ENCODE data around the gene RRP1B. TPM values are rescaled to one million over a fixed set of nuclear protein-coding genes. Genes with fewer than 3 reads are reported as not detected.

Gene RRP1B
- polyA plus RNA-seq, 6 donors from 2014 or later = 9.2 to 30.3 (median 21.1) TPM

DNA sequence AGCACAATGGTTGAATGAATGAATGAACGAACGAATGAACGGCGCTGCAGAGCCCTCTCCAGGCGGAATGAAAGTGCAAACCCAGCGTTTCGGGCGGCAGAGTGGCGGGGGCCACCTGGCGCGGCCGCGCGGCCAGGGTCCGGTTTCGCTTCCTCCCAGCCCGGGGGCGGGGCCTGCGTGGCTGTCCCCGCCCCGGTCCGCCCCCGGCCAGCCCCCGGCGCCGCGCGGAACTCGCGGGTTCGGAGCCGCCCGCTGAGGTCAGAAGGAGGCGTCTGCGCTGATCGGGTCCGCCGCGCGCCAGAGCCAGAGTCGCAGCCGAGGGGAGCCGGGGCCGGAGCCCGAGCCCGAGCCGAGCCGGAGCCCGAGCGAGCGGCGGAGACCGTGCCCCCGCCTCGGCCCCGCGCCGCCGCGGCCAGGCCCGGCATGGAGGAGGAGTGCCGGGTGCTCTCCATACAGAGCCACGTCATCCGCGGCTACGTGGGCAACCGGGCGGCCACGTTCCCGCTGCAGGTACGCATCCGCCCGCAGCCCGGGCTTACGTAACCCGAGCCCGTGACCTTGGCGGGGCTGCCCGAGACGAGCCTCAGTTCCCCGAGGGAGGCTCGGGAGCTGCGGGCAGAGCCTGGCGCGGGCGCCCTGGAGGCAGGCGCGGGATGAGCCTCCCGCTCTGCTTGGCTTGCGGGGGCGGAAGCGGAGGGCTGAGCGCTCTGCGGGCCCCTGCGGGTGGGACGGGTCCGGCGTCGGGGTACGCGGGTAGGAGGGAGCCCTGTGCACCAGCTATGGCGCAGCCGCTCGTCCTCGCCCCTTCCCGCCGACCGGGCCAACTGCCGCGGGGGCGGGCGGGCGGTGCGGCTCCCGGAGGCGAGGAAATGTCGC lies 59.8 kb downstream of the RRP1B start, which contains the start of gene PDXK:
PDXK (plus strand) TSS at position 258 of the 876 bp plus-strand sequence; CDS start at position 424, 166 bp downstream.
- peak; percentile 81 to 82 for ATAC-seq (ENCODE audit: low read depth in 2 of 2)

GRCh38 chr21:43719748-43720538 lies 60.6 kb downstream of the RRP1B start:
- H3K9me3 Mint-ChIP-seq = no peaks in the 10 kb centered on the region
- peaks cover 0 to 7% (median 4%) of the 10 kb centered on the region in 3 donors for H3K27me3 Mint-ChIP-seq
- H3K27ac Mint-ChIP-seq = peak overlapping the region; percentile 77 to 96 (median 89)
- H3K36me3 Mint-ChIP-seq = no peaks in the 10 kb centered on the region
- H3K4me1 Mint-ChIP-seq = peaks cover 33 to 74% (median 52%) of the 10 kb centered on the region in 3 donors
- DNase-seq (peak; percentile 39), ATAC-seq (ENCODE audit: low read depth in 2 of 2) (peak; percentile 12)
- H3K4me3 Mint-ChIP-seq = peak overlapping the region; percentile 74 to 89 (median 82)

More for the DNA sequence above, 59.8 kb downstream of the RRP1B start, which contains the start of gene PDXK:
- H3K4me3 Mint-ChIP-seq = peak within 1 kb of the TSS; percentile 80 to 93 (median 89)
- no peaks in the 10 kb centered on the region for H3K36me3 Mint-ChIP-seq
- no peaks in the 10 kb centered on the region for H3K9me3 Mint-ChIP-seq
- peak within 1 kb of the TSS; percentile 77 to 98 (median 90) for H3K27ac Mint-ChIP-seq
- peaks cover 31 to 66% (median 50%) of the 10 kb centered on the region in 3 donors for H3K4me1 Mint-ChIP-seq
- DNase-seq = peak; percentile 91
- H3K27me3 Mint-ChIP-seq = peaks cover 0 to 7% (median 4%) of the 10 kb centered on the region in 3 donors

GRCh38 chr21:43720539-43721166 lies 61.3 kb downstream of the RRP1B start:
- Mint-ChIP-seq H3K4me1 (peaks cover 40 to 76% (median 59%) of the 10 kb centered on the region in 3 donors), H3K36me3 (no peaks in the 10 kb centered on the region), H3K27me3 (peaks cover 0 to 4% (median 2%) of the 10 kb centered on the region in 3 donors), H3K9me3 (no peaks in the 10 kb centered on the region), H3K4me3 (peak overlapping the region; percentile 60 to 88 (median 82)), H3K27ac (peak overlapping the region; percentile 88 to 96 (median 92))
- DNase-seq (no peak), ATAC-seq (ENCODE audit: low read depth in 2 of 2) (no peak)

- ATAC-seq (ENCODE audit: low read depth in 2 of 2) (no peak), DNase-seq (no peak)
- peaks cover 0 to 4% (median 0%) of the 10 kb centered on the region in 3 donors for H3K27me3 Mint-ChIP-seq
- H3K27ac Mint-ChIP-seq = peak overlapping the region in 5 of 6 donors; percentile 41 to 94 (median 88)
- H3K4me3 Mint-ChIP-seq = peak overlapping the region; percentile 60 to 88 (median 80)
- H3K36me3 Mint-ChIP-seq = no peaks in the 10 kb centered on the region
- H3K9me3 Mint-ChIP-seq = no peaks in the 10 kb centered on the region
- H3K4me1 Mint-ChIP-seq = peaks cover 44 to 80% (median 64%) of the 10 kb centered on the region in 3 donors
These were observed 61.8 kb downstream of the RRP1B start for GRCh38 chr21:43721206-43721605.

DNA sequence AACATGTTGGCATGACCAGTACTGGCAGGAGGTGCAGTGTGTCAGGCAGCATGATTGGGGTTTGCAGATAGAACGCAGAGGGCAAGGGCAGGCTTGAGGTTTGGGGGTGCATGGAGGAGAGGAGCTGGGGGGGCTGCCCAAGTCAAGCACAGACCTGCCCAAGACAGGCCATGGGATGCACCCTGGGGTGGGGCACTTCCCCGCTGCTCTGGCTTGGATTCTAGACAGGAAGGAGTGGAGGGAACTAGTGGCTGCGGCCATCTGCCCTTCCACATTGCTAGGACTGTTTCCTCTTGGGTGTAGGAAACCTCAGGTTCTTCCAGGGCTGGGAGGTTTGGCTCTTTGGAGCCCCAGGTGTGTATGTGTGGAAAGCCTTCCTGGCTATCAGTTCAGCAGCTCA lies 62.6 kb downstream of the RRP1B start:
- no peaks in the 10 kb centered on the region for H3K9me3 Mint-ChIP-seq
- no peaks in the 10 kb centered on the region for H3K36me3 Mint-ChIP-seq
- no peaks in the 10 kb centered on the region for H3K27me3 Mint-ChIP-seq
- ATAC-seq (ENCODE audit: low read depth in 2 of 2) (no peak), DNase-seq (no peak)
- peak overlapping the region in 1 of 6 donors; percentile 88 for H3K27ac Mint-ChIP-seq
- peaks cover 48 to 80% (median 63%) of the 10 kb centered on the region in 3 donors for H3K4me1 Mint-ChIP-seq
- peak overlapping the region in 4 of 8 donors; percentile 44 to 82 (median 58) for H3K4me3 Mint-ChIP-seq

DNA sequence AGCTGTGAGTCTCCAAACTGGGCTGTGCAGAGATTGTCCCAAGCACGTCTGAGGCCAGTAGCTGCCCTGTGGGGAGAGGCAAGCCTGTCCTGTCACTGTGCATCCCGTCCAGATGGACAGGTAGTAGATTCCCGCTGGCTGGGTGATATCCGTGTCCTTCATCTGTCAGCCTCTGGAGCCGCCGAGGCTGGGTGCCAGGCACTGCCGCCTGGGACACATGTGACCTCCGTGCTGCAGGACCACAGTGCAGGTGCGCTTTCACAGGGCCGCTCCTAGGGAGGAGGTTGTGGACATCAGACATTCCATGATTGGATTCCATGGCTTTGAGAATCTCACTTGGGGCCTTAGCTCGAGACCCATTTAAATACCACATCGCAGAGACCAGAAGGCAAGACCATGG lies 64.3 kb downstream of the RRP1B start:
- ATAC-seq (ENCODE audit: low read depth in 2 of 2) (no peak), DNase-seq (no peak)
- H3K36me3 Mint-ChIP-seq = no peaks in the 10 kb centered on the region
- H3K27ac Mint-ChIP-seq = peak overlapping the region in 1 of 6 donors; percentile 88
- H3K4me3 Mint-ChIP-seq = peak overlapping the region in 3 of 8 donors; percentile 47 to 82 (median 47)
- peaks cover 58 to 85% (median 69%) of the 10 kb centered on the region in 3 donors for H3K4me1 Mint-ChIP-seq
- no peaks in the 10 kb centered on the region for H3K9me3 Mint-ChIP-seq
- H3K27me3 Mint-ChIP-seq = no peaks in the 10 kb centered on the region

- Mint-ChIP-seq H3K4me3 (peak overlapping the region; percentile 62 to 90 (median 82)), H3K27ac (peak overlapping the region in 5 of 6 donors; percentile 81 to 95 (median 92)), H3K27me3 (no peaks in the 10 kb centered on the region), H3K9me3 (no peaks in the 10 kb centered on the region), H3K36me3 (no peaks in the 10 kb centered on the region), H3K4me1 (peaks cover 53 to 84% (median 67%) of the 10 kb centered on the region in 3 donors)
- DNase-seq (no peak), ATAC-seq (ENCODE audit: low read depth in 2 of 2) (no peak)
These were observed 67.5 kb downstream of the RRP1B start for GRCh38 chr21:43726686-43727518.

DNA sequence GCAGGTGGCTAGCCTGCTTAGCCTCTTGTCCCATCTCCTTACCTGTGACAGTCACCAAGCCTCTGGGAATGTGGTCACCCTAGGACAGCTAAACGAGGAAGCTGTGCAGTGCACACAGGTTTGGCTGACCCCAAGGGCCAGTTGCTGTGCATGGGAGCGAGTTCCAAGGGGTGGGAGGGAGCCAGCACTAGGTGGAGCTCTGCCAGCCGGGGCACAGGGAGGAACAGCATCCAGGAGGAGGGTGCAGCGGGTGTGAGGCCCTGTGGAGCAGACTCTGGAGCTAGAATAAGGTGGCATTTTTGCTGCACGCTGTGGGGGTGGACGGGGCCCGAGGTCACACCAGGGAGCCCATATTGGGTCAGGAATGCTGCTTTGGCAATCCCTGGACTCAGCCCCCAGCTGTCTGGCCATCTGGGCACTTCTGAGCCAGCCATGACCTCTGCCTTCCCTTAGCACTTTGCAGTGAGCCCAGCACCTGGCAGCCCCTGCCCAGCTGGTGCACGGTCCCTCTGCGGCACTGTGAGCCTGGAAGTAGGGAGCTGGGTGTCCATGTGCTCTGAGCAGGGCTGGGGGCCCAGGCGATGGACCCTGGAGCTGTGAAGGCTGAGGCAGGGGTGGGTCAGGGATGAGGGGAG lies 68.3 kb downstream of the RRP1B start:
- ATAC-seq (ENCODE audit: low read depth in 2 of 2) (no peak), DNase-seq (no peak)
- Mint-ChIP-seq H3K27me3 (no peaks in the 10 kb centered on the region), H3K4me3 (peak overlapping the region in 7 of 8 donors; percentile 89 to 94 (median 91)), H3K9me3 (no peaks in the 10 kb centered on the region), H3K4me1 (peaks cover 45 to 77% (median 63%) of the 10 kb centered on the region in 3 donors), H3K27ac (peak overlapping the region; percentile 92 to 97 (median 93)), H3K36me3 (no peaks in the 10 kb centered on the region)

GRCh38 chr21:43728154-43728466 lies 68.8 kb downstream of the RRP1B start:
- Mint-ChIP-seq H3K27me3 (no peaks in the 10 kb centered on the region), H3K9me3 (no peaks in the 10 kb centered on the region), H3K27ac (peak overlapping the region; percentile 88 to 97 (median 94)), H3K4me3 (peak overlapping the region; percentile 89 to 94 (median 91)), H3K36me3 (no peaks in the 10 kb centered on the region), H3K4me1 (peaks cover 44 to 73% (median 61%) of the 10 kb centered on the region in 3 donors)
- ATAC-seq (ENCODE audit: low read depth in 2 of 2) = peak in 1 of 2 donors; percentile 5
- no peak for DNase-seq

GRCh38 chr21:43728467-43729390 lies 69.4 kb downstream of the RRP1B start:
- Mint-ChIP-seq H3K36me3 (no peaks in the 10 kb centered on the region), H3K4me1 (peaks cover 48 to 72% (median 63%) of the 10 kb centered on the region in 3 donors), H3K4me3 (peak overlapping the region; percentile 89 to 94 (median 91)), H3K9me3 (no peaks in the 10 kb centered on the region), H3K27ac (peak overlapping the region; percentile 88 to 97 (median 96)), H3K27me3 (no peaks in the 10 kb centered on the region)
- DNase-seq (peak; percentile 77), ATAC-seq (ENCODE audit: low read depth in 2 of 2) (peak; percentile 71 to 73)

DNA sequence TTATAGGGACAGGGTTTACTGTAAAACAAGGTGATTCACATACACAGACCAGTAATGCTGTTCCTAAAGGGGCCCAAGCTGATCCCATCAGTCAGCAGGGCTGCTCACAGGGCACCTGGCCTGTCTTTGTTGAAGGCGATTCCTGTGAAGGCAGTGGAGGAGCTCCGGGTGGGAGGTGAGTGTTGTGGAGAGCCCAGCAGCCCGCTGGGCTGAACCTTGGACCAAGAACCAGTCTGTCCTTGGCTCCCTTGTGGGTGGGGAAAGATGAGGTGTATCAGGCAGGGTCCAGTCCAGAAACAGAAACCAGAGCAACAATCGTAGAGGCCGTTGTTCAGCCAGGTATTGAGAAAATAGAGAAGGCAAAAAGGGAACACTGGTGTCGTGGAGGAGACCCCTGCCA lies 72.1 kb downstream of the RRP1B start:
- H3K4me1 Mint-ChIP-seq = peaks cover 35 to 52% (median 45%) of the 10 kb centered on the region in 3 donors

More for the DNA sequence above, 72.1 kb downstream of the RRP1B start:
- DNase-seq (no peak), ATAC-seq (ENCODE audit: low read depth in 2 of 2) (no peak)
- Mint-ChIP-seq H3K4me3 (peak overlapping the region in 2 of 8 donors; percentile 4 to 36), H3K27ac (peak overlapping the region in 2 of 6 donors; percentile 70 to 91), H3K9me3 (no peaks in the 10 kb centered on the region), H3K27me3 (no peaks in the 10 kb centered on the region), H3K36me3 (no peaks in the 10 kb centered on the region)

All from naive B cell (primary cell).